ENCODE data around the gene CCDC66.

- TF ChIP-seq FOXM1 (IDR thresholded peaks at IDR 0.05; ENCODE audit: borderline replicate concordance): no peak
- TF ChIP-seq HDGF (IDR thresholded peaks at IDR 0.05; ENCODE audit: borderline replicate concordance): no peak
- TF ChIP-seq FOXA1 (IDR thresholded peaks at IDR 0.05): no peak
- no peak for TF ChIP-seq SP1 (IDR thresholded peaks at IDR 0.05)
- TF ChIP-seq SUZ12 (IDR thresholded peaks at IDR 0.05): no peak
- TF ChIP-seq ZNF384 (IDR thresholded peaks at IDR 0.05): no peak
- TF ChIP-seq, protein P1, sequence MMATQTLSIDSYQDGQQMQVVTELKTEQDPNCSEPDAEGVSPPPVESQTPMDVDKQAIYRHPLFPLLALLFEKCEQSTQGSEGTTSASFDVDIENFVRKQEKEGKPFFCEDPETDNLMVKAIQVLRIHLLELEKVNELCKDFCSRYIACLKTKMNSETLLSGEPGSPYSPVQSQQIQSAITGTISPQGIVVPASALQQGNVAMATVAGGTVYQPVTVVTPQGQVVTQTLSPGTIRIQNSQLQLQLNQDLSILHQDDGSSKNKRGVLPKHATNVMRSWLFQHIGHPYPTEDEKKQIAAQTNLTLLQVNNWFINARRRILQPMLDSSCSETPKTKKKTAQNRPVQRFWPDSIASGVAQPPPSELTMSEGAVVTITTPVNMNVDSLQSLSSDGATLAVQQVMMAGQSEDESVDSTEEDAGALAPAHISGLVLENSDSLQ (IDR thresholded peaks at IDR 0.05): no peak
- TF ChIP-seq ARNT (IDR thresholded peaks at IDR 0.05): no peak
- no peak for TF ChIP-seq TARDBP (IDR thresholded peaks at IDR 0.05)
- no peak for TF ChIP-seq BHLHE40 (IDR thresholded peaks at IDR 0.05; ENCODE audit: borderline replicate concordance)
Measured at GRCh38 chr3:56590814-56591213, 33.8 kb downstream of the CCDC66 start.

Data from HEK293T (cell line).